Measurements from ENCODE around the gene KCNMA1. TPM values are rescaled to one million over a fixed set of nuclear protein-coding genes. Genes with fewer than 3 reads are reported as not detected.

The KCNMA1 gene
- total and polyA plus RNA-seq, 10 of the 15 experiments (the other 5 are each of a cell fraction or from before 2014, with no cell fraction given): 8.5 to 77.0 (median 21.3) TPM

DNA sequence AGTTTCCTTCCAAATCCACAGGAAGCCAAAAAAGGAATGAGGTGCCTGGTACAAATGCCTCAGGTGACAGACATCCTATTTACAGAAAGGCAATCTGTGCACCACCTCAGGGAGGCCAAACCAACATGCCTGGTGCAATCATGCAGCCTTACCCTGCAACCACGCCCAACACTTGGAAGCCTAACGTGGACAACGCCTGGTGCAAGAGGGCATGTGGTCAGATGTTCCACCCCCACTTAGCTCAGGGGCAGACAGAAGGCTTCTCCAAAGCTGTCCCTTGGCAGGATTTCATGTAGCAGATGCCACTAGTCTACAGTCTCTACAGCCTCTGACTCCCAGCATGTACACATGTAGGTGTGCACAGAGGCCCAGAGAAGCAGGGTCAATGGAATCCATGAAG is 89.5 kb downstream of the KCNMA1 start:
- CTCF ChIA-PET: interaction anchor here (0.7 kb wide), 1 partner anchor 166 kb away, joined by 3 read pairs; no protein-coding TSS in a partner anchor
- H3K36me3 ChIP-seq (ENCODE audit: control insufficient read depth in 2 of 2, insufficient read depth in 2 of 2, low read length in 1 of 2): no peaks in the 10 kb centered on the region; a peak in 1 of 4 replicates
- no peak overlapping the region for H3K4me2 ChIP-seq (ENCODE audit: control insufficient read depth, insufficient read depth)
- DNase-seq (ENCODE audit: low read depth, low spot score) (no peak), FAIRE-seq (no peak), ATAC-seq (no peak)
- RAD21 ChIA-PET (ENCODE audit: unreplicated experiment): no interaction called here
- H3K9me3 ChIP-seq (replicated peaks; ENCODE audit: control insufficient read depth, insufficient read depth, low read length): no peaks in the 10 kb centered on the region
- H2AFZ ChIP-seq (ENCODE audit: control insufficient read depth, low read depth, low read length): no peak overlapping the region
- SMC1A ChIA-PET (ENCODE audit: uncharacterized antibody, unreplicated experiment): interaction anchor here (0.7 to 1.3 kb wide), 2 partner anchors 35 to 45 kb away, joined by 3 to 5 read pairs; no protein-coding TSS in a partner anchor
- no peak overlapping the region for H3K27ac ChIP-seq (ENCODE audit: control insufficient read depth, insufficient read depth)
- in situ Hi-C loops (cut with MboI) (no loop called here), intact Hi-C loops (cut with micrococcal nuclease; ENCODE audit: unreplicated experiment) (no loop called here)
- H3K27me3 ChIP-seq (replicated peaks in 1 of 2; ENCODE audit: control insufficient read depth in 2 of 2, insufficient read depth in 2 of 2, low read length in 1 of 2): no peaks in the 10 kb centered on the region
- no peaks in the 10 kb centered on the region for H3K79me2 ChIP-seq (ENCODE audit: control insufficient read depth, insufficient read depth, low read length)
- H3K9ac ChIP-seq (ENCODE audit: control insufficient read depth, insufficient read depth, low read length): no peak overlapping the region
- no TSS peak for BruUV-seq (replicated peaks)
- no peaks in the 10 kb centered on the region for H4K20me1 ChIP-seq (ENCODE audit: control insufficient read depth, insufficient read depth)
- POLR2A ChIA-PET: no interaction called here
- no peaks in the 10 kb centered on the region for H3K4me1 ChIP-seq (ENCODE audit: control insufficient read depth, insufficient read depth, low read length)
- no peak overlapping the region for H3K4me3 ChIP-seq
- TF ChIP-seq HDGF (IDR thresholded peaks at IDR 0.05): no peak
- TF ChIP-seq, protein P1, sequence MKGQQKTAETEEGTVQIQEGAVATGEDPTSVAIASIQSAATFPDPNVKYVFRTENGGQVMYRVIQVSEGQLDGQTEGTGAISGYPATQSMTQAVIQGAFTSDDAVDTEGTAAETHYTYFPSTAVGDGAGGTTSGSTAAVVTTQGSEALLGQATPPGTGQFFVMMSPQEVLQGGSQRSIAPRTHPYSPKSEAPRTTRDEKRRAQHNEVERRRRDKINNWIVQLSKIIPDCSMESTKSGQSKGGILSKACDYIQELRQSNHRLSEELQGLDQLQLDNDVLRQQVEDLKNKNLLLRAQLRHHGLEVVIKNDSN (IDR thresholded peaks at IDR 0.05; ENCODE audit: borderline replicate concordance, extremely low read length, insufficient read depth, low read depth, low read length): no peak
- TF ChIP-seq, protein P2, sequence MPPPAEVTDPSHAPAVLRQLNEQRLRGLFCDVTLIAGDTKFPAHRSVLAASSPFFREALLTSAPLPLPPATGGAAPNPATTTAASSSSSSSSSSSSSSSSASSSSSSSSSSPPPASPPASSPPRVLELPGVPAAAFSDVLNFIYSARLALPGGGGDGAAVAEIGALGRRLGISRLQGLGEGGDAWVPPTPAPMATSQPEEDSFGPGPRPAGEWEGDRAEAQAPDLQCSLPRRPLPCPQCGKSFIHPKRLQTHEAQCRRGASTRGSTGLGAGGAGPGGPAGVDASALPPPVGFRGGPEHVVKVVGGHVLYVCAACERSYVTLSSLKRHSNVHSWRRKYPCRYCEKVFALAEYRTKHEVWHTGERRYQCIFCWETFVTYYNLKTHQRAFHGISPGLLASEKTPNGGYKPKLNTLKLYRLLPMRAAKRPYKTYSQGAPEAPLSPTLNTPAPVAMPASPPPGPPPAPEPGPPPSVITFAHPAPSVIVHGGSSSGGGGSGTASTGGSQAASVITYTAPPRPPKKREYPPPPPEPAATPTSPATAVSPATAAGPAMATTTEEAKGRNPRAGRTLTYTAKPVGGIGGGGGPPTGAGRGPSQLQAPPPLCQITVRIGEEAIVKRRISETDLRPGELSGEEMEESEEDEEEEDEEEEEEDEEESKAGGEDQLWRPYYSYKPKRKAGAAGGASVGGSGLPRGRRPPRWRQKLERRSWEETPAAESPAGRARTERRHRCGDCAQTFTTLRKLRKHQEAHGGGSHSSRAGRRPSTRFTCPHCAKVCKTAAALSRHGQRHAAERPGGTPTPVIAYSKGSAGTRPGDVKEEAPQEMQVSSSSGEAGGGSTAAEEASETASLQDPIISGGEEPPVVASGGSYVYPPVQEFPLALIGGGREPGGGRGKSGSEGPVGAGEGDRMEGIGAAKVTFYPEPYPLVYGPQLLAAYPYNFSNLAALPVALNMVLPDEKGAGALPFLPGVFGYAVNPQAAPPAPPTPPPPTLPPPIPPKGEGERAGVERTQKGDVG (CRISPR knock-in tag; IDR thresholded peaks at IDR 0.05): no peak
- WGBS (ENCODE audit: insufficient coverage, insufficient replicate concordance, low lambda C conversion rate, missing lambda C conversion rate): 86% methylated on average over 3 of the region's 3 CpGs
